Activated CD4-positive, alpha-beta T cell treated with anti-CD3 and anti-CD28 coated beads, Interleukin-2, Interleukin-4, amounts not matched to agents 100 ng/mL and 50 ng/mL, durations not matched to agents 16 hours and 8 hours (primary cell): ENCODE results near the gene DIS3L2.
"Not testable (repeated sequence)": the region's sequence is repeated elsewhere in the genome, so short reads cannot be mapped to it uniquely, and the experiment has no call there.

ENCODE experiments used
- DNase-seq: peaks from one replicate; pipeline ENCODE4 v3.0.0-alpha.2; 2020; ENCODE audit warnings: low spot score

The DIS3L2 gene

GRCh38 chr2:232299927-232300674 lies 338.6 kb downstream of the DIS3L2 start:
- DNase-seq: no peak

- DNase-seq: no peak
These were observed 339.4 kb downstream of the DIS3L2 start for GRCh38 chr2:232300894-232301387.

GRCh38 chr2:232304236-232304635 lies 342.7 kb downstream of the DIS3L2 start:
- no peak for DNase-seq

- no peak for DNase-seq
These were observed 345.3 kb downstream of the DIS3L2 start for GRCh38 chr2:232306741-232307305.

- no peak for DNase-seq
These were observed 346.3 kb downstream of the DIS3L2 start for GRCh38 chr2:232307854-232308253.

- DNase-seq: no peak
These were observed 347.5 kb downstream of the DIS3L2 start for GRCh38 chr2:232308986-232309385.

GRCh38 chr2:232309592-232309991 lies 348.1 kb downstream of the DIS3L2 start:
- no peak for DNase-seq

GRCh38 chr2:232310121-232310520 lies 348.6 kb downstream of the DIS3L2 start:
- no peak for DNase-seq

- no peak for DNase-seq
These were observed 349.2 kb downstream of the DIS3L2 start for GRCh38 chr2:232310696-232311095.

- not testable (repeated sequence) for DNase-seq
These were observed 352.1 kb downstream of the DIS3L2 start for GRCh38 chr2:232313645-232314044.

GRCh38 chr2:232315049-232315922 lies 353.8 kb downstream of the DIS3L2 start:
- DNase-seq: peak; percentile 87

GRCh38 chr2:232315923-232316299 lies 354.4 kb downstream of the DIS3L2 start:
- DNase-seq: no peak

GRCh38 chr2:232316461-232317330 lies 355.2 kb downstream of the DIS3L2 start:
- DNase-seq: no peak

GRCh38 chr2:232318169-232318855 lies 356.8 kb downstream of the DIS3L2 start:
- no peak for DNase-seq

GRCh38 chr2:232319067-232319802 lies 357.7 kb downstream of the DIS3L2 start:
- DNase-seq: no peak

- DNase-seq: no peak
These were observed 358.4 kb downstream of the DIS3L2 start for GRCh38 chr2:232319803-232320442.

GRCh38 chr2:232320443-232320803 lies 358.9 kb downstream of the DIS3L2 start:
- no peak for DNase-seq

GRCh38 chr2:232321156-232321816 lies 359.8 kb downstream of the DIS3L2 start:
- peak; percentile 78 for DNase-seq

- DNase-seq: no peak
These were observed 360.5 kb downstream of the DIS3L2 start for GRCh38 chr2:232321817-232322559.
